CD4-positive, alpha-beta T cell treated with Interleukin-1 beta for 1 hour (primary cell): Measurements from ENCODE around the gene ATL3.
"Not testable (repeated sequence)": the region's sequence is repeated elsewhere in the genome, so short reads cannot be mapped to it uniquely, and the experiment has no call there.

ENCODE experiments used
- DNase-seq, 2 donors: peaks; one replicate each; pipeline ENCODE4 v3.0.0-alpha.2; 2020 to 2022

ATL3 gene, protein sequence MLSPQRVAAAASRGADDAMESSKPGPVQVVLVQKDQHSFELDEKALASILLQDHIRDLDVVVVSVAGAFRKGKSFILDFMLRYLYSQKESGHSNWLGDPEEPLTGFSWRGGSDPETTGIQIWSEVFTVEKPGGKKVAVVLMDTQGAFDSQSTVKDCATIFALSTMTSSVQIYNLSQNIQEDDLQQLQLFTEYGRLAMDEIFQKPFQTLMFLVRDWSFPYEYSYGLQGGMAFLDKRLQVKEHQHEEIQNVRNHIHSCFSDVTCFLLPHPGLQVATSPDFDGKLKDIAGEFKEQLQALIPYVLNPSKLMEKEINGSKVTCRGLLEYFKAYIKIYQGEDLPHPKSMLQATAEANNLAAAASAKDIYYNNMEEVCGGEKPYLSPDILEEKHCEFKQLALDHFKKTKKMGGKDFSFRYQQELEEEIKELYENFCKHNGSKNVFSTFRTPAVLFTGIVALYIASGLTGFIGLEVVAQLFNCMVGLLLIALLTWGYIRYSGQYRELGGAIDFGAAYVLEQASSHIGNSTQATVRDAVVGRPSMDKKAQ

DNA sequence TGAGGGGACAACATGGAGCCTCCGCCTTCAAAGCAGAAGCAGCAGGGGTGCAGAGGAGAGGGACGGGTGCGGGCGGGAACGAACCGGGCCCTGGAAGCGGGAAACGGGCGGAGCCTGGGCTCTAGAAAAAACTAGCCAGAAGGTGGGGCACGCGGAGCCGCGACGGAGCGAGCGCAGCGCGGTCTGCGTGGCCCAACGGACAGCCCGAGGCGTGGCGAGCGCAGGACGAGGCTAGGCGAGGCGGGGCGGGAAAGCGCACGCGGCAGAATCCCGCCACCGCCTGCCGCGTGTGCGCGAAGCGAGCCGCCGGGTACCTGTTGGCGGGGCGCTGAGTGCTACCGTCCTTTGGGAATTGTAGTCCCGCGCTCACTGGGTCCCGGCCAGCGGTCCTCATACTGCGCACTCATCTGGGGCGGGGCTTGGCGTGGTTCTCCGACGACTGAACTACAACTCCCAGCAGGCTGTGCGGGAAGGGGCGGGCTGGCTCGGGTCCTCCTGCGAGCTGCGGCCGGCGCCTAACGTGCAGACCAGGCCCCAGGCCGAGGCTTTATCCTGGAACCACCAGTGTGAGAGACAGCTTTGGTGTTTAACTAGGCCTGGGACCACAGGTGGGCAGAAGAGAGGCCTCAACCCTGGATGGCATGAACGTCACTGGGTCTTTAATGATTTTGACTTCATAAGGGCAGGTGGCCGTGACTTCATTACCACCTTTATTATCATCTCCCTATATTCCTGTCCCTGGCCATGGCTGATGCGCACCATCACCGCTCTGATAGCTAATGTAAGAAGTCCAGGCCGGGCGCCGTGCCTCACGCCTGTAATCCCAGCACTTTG is at the start of gene ATL3:
TSS of gene ATL3 (minus strand) at position 55 of the 834 bp plus-strand sequence. CDS start at position 14, 41 bp downstream.
- DNase-seq = peak; percentile 94 to 95

DNA sequence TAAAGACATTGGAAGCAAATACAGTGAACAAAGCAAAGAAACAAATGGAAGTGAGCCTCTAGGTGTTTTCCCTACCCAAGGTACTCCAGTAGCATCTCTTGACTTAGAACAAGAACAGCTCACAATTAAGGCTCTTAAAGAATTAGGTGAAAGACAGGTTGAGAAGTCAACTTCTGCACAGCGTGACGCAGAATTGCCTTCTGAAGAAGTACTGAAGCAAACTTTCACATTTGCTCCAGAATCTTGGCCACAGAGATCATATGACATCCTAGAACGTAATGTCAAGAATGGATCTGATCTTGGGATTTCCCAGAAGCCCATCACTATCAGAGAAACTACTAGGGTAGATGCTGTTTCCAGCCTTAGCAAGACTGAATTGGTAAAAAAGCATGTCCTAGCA is 49.4 kb upstream of the ATL3 start:
- DNase-seq = no peak

DNA sequence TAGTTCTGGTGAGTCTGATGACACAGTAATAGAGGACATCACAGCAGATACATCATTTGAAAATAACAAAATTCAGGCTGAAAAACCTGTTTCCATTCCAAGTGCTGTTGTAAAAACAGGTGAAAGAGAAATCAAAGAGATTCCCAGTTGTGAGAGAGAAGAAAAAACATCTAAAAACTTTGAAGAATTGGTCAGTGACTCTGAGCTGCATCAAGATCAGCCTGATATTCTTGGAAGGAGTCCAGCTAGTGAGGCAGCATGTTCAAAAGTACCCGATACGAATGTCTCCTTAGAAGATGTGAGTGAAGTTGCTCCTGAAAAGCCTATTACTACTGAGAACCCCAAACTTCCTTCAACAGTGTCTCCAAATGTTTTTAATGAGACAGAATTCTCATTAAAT is 48.8 kb upstream of the ATL3 start:
- DNase-seq = no peak

DNA sequence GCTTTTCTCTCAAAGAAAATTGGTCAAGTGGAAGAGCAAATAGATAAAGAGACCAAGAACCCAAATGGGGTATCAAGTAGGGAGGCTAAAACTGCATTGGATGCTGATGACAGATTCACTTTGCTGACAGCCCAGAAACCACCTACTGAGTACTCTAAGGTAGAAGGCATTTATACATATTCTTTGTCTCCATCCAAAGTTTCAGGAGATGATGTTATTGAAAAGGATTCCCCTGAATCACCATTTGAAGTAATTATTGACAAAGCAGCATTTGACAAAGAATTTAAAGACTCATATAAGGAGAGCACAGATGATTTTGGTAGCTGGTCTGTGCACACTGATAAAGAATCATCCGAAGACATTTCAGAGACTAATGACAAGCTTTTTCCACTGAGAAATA is 47.8 kb upstream of the ATL3 start:
- DNase-seq = no peak

DNA sequence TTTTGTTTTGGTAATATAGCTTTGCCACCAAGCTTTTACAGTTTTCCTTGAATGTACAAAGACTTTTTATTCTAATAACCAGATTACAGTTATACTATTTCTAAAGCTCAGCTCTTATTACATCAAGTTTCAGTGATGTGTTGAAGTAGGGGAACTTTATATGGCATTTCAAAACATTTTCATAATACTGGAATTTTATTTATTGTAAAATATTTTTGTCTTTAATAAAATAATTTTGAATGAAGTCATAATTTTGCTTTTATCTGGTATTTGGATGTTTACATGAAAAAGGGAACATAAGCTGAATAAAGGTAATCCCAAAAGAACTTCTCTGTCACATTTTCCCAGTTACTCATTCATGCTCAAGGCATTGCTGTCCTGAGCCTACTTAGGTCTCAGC is 44.9 kb upstream of the ATL3 start:
- no peak for DNase-seq

DNA sequence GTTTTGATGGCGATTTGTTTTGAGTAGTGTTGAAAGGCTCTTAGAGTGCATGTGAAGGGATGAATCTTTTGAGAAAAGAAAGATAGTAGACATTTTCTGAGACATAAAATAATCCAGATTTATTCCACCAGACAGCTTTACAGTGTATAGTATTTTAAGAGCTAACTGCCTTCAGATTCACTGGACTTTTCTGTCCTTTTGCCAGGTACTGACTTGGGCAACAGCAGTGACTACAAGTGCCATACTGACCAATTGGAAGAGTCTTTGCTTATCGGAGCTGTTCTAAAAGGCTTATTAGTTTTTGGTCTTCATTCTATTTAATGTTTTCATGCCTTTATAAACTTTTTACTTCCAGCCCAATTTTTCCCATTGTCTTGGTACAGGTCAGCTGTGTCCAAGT is 42.6 kb upstream of the ATL3 start:
- DNase-seq = no peak

DNA sequence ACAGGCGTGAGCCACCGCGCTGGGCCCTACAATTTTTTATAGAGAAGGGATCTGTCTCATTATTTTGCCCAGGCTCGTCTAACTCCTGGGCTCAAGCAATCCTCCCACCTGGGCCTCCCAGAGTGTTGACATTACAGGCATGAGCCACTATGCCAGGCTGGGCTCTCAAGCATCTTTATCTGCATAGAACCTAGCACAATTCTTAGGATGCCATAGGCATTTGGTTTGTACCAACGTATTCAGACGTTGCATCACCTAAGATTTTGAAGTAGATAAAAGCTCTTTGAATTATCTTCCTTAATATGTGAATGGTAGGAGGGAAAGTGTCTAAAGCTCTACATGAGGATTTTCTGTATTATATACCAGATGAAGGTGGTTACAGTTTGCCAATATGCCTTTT is 40.7 kb upstream of the ATL3 start:
- DNase-seq = no peak

DNA sequence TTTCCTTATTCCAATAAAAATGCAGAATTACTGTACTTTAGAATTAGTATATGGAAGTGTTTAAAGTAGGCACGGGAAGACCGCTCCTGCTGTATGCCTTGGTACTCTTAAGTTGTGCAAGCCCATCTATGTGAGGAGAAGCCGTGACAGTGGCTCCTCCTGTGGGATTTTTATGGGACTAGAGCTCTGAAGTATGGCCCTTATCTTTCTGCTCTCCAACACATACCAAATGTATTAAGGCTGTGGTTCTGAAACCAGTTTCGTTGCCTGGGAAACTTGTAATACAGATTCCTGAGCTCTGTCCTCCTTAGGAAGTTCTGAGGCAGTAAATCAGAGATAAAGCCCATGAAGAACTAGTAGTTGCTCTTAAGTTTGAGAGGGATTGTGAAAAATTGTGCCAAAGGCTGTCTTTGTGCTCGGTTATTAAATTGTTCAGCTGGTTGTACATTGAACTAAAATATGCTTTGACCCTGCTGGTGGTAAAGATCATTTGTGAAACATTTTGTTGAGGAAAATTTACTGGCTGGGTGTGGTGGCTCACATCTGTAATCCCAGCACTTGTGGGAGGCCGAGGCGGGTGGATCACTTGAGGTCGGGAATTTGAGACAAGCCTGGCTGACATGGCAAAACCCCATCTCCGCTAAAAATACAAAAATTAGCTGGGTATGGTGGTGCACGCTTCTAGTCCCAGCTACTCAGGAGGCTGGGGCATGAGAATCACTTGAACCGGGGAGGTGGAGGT is 39.5 kb upstream of the ATL3 start:
- DNase-seq = no peak

DNA sequence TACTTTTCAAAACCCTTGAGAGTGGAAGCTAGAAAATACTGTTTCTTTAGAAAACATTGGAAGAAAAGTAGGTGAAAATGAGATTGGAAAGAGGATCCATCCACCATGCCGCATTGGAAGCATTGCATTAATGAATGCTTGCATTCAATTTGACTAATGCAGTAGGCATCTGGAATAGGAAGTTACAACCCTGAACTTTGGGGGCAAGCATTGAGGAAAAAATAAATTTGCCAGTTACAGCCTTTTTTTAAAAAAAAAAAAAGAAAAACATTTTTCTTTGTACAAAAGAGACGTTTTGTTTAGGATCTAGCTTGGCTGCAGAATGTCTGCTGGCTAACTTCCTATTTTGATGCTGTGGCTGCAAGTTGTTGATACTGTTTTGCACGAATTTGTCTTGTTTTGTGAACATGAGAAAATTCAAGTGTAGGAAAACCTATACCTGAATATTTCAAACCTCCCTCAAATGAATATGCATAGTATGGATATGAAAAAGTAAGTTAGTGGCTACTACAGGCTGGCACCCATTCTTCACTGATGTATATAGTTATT is 38.2 kb upstream of the ATL3 start:
- DNase-seq = no peak

DNA sequence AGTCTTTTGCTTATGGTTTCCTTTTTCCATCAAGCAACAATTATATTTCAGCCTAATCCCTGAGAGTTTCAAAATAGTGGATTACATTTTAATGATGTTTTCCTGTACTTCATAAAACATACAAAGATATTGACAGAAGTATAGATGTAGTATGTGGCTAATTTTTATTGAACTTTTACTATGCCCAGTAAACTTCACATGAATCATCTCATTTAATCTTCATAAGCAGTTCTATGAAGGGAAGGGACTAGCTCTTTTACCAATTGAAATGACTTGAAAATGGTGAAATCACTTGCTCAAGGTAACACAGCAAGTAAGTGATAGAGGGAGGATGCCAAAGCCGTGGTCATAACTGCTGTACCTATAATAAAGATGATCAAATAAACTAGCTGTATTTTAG is 37.6 kb upstream of the ATL3 start:
- no peak for DNase-seq

DNA sequence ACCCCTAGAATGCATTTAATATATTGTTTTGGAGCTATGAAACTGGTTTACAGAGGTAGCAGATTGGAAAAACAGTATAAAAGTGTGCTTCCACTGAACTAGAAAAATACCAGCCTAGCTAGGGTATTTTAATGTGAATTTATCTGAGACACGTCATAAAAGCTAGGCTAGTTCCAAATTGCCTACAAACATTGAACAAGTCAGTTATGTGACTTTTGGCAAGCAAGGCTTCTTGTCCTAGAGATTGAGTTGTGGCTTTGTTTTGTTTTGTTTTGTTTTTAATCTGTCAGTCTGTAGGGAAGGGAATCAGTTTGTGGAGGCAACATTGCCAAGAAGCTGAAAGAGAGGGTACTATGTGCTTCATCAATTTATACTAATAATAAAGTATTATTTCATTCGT is 34.4 kb upstream of the ATL3 start:
- DNase-seq = no peak

DNA sequence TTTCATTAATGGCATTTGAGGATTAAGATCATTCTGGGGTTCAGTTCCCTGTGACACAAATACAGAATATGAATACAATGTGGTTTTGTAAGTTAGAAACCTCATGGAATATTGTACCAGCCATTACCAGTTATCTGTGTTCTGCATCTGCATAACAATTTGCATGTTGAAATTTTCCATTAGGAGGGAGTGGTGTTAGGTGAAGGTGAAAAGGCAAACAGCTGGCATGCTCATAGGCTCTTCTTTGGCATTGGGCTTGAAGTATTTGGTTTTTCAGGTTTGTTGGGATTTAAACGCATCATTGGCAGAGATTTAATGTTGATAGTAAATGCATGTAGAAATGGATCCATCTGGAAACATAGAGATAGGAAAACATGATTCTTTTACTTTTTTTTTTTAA is 28.7 kb upstream of the ATL3 start:
- DNase-seq = no peak

DNA sequence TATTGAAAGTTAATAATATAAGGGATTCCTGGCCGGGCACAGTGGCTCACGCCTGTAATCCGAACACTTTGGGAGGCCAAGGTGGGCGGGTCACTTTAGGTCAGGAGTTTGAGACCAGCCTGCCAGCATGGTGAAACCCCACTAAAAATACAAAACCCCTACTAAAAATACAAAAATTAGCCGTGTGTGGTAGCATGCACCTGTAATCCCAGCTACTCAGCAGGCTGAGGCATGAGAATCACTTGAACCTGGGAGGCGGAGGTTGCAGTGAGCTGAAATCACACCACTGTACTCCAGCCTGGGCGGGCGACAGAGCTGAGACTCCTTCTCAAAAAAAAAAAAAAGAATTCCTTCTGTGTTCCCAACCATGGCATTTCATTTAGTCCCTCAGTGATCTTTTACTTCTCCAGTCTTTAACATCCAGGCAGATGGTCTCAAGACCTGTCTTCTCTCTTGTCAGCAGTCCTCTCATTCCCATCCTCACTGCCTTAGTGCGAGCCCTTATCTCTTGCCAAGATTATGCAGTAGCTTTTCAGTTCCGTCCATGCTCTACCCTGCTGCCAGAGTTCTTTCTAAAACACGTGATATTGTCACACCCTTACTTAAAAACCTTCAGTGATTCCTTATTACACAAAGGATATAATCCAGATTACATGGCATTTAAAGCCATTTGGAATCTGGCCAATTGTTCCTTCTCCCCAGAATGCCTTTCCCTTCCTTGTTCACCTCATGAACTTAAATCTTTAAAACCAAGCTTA is 28.0 kb upstream of the ATL3 start:
- DNase-seq = no peak

DNA sequence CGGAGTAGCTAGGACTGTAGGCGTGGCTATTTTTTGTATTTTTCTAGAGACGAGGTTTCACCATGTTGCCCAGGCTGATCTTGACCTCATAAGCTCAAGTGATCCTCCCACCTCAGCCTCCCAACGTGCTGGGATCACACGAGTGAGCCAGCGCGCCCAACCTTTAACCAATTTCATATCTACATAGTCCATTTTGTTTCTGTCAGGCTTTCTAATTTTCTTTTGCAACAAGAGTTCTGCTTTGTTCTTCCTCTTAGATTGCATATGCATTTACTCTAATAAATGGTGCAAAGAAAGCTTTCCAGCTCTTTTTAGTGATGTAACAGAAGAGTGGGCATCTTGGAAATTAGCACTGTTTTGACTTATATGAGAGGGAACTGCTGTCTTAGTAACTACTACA is 23.4 kb upstream of the ATL3 start:
- DNase-seq = no peak

DNA sequence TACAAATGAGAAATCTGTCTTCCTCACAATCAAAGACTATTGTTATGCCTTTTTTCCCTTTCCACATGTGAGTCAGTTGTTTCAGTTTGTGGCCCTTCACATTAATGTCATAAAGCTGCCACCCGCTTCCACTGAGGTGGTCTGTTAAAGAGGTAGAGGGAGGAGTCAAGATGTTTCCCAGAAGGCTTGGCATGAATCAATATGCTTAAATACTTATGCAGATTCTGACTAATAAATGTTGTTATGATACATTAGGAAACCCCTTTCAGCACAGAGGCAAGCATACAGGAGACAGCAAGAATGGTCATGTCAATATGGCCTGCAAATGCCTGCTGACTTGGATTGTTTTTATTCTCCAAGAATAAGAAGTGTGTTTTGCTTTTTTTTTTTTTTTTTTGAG is 16.7 kb upstream of the ATL3 start:
- DNase-seq = no peak

DNA sequence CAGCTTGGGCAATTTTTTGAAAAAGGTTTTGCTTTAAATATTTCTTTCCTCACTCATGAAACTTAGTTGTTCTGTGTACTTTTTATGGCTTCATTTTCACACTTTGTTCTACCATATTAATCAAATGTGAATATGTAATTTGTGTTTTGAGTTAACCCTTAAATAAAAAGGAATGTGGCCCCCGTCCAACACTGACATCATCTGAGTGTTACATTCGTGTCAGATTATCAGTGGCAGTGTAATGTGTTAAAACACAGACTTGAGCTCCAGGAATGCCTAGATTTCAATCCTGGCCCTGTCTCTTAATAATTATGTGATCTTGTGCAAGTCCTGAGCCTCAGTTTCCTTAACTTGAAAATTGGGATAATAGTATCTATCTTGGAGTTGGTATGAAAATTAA is 15.8 kb upstream of the ATL3 start:
- no peak for DNase-seq

DNA sequence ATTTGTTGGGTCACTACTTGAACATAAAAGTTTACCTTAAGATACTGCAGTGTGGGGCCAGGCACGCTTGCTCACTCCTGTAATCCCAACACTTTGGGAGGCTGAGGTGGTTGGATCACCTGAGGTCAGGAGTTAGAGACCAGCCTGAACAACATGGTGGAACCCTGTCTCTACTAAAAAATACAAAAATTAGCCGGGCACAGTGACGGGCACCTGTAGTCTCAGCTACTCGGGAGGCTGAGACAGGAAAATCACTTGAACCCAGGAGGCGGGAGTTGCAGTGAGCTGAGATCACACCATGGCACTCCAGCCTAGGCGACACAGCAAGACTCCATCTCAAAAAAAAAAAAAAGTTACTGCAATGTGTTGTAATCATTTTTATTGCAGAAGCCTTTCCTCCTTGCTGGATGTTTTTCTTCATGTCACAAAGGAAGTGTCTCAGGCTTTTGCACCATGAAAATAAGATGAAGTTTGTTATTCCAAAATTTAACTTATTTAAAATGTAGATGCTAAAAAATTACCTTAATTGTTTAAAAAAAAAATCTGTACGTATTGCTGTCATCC is 14.1 kb upstream of the ATL3 start:
- not testable (repeated sequence) for DNase-seq

DNA sequence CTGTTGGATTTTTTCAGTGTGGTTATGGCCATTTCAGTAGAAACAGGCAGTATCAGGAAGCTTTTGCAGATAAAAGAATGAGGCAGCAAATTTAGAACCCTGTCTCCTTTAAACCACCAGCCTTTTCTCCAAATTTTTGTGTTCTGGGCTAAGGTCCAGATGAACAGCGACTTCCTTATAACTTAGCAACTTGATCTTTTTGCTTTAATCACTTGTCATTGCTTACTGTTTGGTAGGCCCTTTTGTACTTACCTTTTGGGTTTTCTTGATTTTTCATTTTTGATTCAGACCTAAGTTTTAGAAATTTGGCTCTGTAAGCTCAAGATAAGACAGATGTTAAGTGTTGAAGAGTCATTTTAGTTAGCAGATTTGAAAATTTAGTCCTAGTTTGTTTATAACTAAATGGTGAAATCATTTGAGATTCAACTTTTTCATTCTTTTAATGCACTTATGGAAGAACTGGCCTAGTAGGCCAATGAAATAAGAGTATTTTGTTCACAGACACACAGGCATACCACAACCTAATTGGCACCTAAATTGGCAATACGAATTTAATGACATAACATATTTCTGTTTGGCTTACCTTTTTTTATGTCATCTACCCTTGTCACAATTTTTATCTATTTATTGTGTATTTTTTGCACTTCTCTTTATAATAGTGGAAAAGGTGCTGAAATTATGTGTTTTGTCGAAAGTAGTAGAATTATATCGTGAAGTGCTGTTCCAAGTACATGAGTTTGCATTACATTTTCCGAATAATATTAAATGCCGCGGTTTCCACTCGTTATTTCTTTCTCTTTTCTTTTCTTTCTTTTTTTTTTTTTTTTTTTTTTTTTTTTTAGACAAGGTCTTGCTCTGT is 12.2 kb upstream of the ATL3 start:
- no peak for DNase-seq

DNA sequence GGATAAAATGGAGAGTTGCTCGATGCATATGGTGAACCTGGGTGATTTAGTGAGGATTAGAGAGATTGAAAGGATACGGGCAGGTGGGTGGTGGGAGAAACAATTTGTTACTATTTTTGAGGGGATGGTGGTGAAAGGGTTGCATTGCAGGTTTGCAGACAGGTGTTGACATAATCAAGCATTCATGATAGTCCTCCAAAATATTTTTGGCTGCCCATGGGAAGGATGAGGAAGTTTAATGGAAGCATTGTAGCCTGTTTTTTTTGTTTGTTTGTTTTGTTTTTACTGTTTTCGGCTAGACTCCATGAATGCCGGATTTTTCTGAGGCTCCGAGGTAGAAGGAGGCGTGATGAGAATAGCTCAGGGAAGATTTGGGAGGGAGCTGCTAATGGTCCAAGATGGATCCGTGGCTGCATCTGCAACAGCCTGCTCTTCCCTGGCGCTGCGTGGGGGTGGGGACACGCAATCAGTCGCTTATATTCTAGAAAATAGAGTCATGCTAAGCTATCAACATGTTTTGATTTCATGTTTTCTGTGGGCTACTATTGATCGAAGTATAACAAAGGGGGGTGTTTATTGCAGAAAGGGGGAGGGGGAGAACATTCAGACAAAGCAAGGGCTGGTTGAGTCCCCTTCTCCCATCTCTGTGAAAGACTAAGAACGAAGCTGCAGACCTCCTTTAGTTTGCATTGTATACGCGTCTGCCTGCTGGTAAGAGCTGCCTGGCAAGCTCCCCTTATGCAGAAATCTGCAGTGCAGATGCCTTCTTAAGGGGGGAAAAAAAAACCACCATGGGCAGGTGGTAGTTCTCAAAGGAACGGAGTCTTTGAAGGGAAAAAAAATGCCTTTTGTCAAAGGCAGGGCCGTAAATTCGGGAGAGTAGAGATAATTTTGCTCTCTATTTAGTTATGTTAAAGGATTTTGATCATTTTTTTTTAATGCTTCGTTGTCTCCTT is 11.2 kb upstream of the ATL3 start:
- DNase-seq = no peak
